Loucy (cell line): Measurements from ENCODE around the gene BHLHE40.

Experiments used
- H2AFZ ChIP-seq: fragments of 200-600 bp; sonication (generic); 2 replicates; pipeline ENCODE4 v1.6.0; 2016; ENCODE audit warnings: antibody characterized with exemption, mild to moderate bottlenecking, low read length, moderate library complexity
- H3F3A ChIP-seq: fragments of 200-600 bp; 2 replicates; pipeline ENCODE4 v1.6.0; 2016; ENCODE audit warnings: antibody characterized with exemption, low read depth, mild to moderate bottlenecking
- H3K27me3 ChIP-seq: fragments of 200-600 bp; sonication (generic); 2 replicates; pipeline ENCODE4 v1.6.1; 2014; ENCODE audit warnings: low read length, mild to moderate bottlenecking; ENCODE audit not compliant: insufficient read depth, poor library complexity, severe bottlenecking
- H3K36me3 ChIP-seq: fragments of 200-600 bp; sonication (generic); 2 replicates; pipeline ENCODE4 v1.6.1; 2016; ENCODE audit warnings: low read length; ENCODE audit not compliant: insufficient read depth
- H3K4me1 ChIP-seq: fragments of 200-600 bp; sonication (generic); 2 replicates; pipeline ENCODE4 v1.5.1; 2014; ENCODE audit warnings: low read length, mild to moderate bottlenecking; ENCODE audit not compliant: insufficient read depth, poor library complexity, severe bottlenecking
- H3K4me2 ChIP-seq: fragments of 200-600 bp; sonication (generic); 2 replicates; pipeline ENCODE4 v1.6.0; 2014; ENCODE audit warnings: antibody characterized with exemption, low read length, low read depth, mild to moderate bottlenecking; ENCODE audit not compliant: poor library complexity, severe bottlenecking
- H3K4me3 ChIP-seq: fragments of 200-600 bp; sonication (generic); 2 replicates; pipeline ENCODE4 v1.5.1; 2014; ENCODE audit warnings: low read length, mild to moderate bottlenecking, mixed read lengths; ENCODE audit not compliant: poor library complexity, severe bottlenecking
- H3K79me2 ChIP-seq: fragments of 200-600 bp; sonication (generic); 2 replicates; pipeline ENCODE4 v1.6.1; 2014; ENCODE audit warnings: low read length; ENCODE audit not compliant: insufficient read depth
- H3K9ac ChIP-seq: fragments of 200-600 bp; sonication (generic); 2 replicates; pipeline ENCODE4 v1.6.0; 2014; ENCODE audit warnings: mild to moderate bottlenecking, low read depth, low read length, moderate library complexity; ENCODE audit not compliant: poor library complexity, severe bottlenecking
- H3K9me2 ChIP-seq: fragments of 200-600 bp; sonication (generic); replicated peaks from 2 replicates; pipeline ENCODE4 v1.6.1; 2016; ENCODE audit warnings: low read depth, low read length, mixed read lengths
- H3K9me3 ChIP-seq: fragments of 200-600 bp; sonication (generic); 2 replicates; pipeline ENCODE4 v1.6.1; 2014; ENCODE audit warnings: mild to moderate bottlenecking, antibody characterized with exemption, low read length, low read depth; ENCODE audit not compliant: insufficient read depth
- H4K20me1 ChIP-seq: fragments of 200-600 bp; sonication (generic); 2 replicates; pipeline ENCODE4 v1.6.0; 2014; ENCODE audit warnings: antibody characterized with exemption, low read length, mild to moderate bottlenecking; ENCODE audit not compliant: insufficient read depth, poor library complexity, severe bottlenecking
- EZH2phosphoT487 ChIP-seq: fragments of 200-600 bp; IDR thresholded peaks from 2 replicates; pipeline ENCODE4 v1.6.1; 2018; ENCODE audit warnings: antibody characterized with exemption, mild to moderate bottlenecking, moderate library complexity, borderline replicate concordance
- TF ChIP-seq, protein P1 (sequence below): fragments of 200-600 bp; sonication (generic); conservative IDR thresholded peaks from 2 replicates; pipeline ENCODE4 v1.5.1; 2014; ENCODE audit warnings: mild to moderate bottlenecking, antibody characterized with exemption, low read length

Gene BHLHE40

GRCh38 chr3:4986175-4986781 is 7.0 kb downstream of the BHLHE40 start:
- Histone ChIP-seq H3K9me3 (no peaks in the 10 kb centered on the region), H3K4me3 (peak overlapping the region; percentile 78), H3K27me3 (no peaks in the 10 kb centered on the region), H3K36me3 (peaks cover 20% of the 10 kb centered on the region; the same call in 1 of the 2 replicates), H3K79me2 (peaks cover 49% of the 10 kb centered on the region), H2AFZ (peak overlapping the region; percentile 75), H4K20me1 (peaks cover 29% of the 10 kb centered on the region), H3K9me2 (no peaks in the 10 kb centered on the region), H3K4me1 (peaks cover 56% of the 10 kb centered on the region), H3K4me2 (peak overlapping the region; percentile 80), H3F3A (peaks cover 12% of the 10 kb centered on the region), H3K9ac (peak overlapping the region; percentile 75)
- TF ChIP-seq EZH2phosphoT487: no peak
- TF ChIP-seq, protein P1, sequence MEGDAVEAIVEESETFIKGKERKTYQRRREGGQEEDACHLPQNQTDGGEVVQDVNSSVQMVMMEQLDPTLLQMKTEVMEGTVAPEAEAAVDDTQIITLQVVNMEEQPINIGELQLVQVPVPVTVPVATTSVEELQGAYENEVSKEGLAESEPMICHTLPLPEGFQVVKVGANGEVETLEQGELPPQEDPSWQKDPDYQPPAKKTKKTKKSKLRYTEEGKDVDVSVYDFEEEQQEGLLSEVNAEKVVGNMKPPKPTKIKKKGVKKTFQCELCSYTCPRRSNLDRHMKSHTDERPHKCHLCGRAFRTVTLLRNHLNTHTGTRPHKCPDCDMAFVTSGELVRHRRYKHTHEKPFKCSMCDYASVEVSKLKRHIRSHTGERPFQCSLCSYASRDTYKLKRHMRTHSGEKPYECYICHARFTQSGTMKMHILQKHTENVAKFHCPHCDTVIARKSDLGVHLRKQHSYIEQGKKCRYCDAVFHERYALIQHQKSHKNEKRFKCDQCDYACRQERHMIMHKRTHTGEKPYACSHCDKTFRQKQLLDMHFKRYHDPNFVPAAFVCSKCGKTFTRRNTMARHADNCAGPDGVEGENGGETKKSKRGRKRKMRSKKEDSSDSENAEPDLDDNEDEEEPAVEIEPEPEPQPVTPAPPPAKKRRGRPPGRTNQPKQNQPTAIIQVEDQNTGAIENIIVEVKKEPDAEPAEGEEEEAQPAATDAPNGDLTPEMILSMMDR: no peak

- Histone ChIP-seq H2AFZ (peak overlapping the region; percentile 75), H3K36me3 (peaks cover 14% of the 10 kb centered on the region; the same call in 1 of the 2 replicates), H3K79me2 (peaks cover 42% of the 10 kb centered on the region), H3K27me3 (no peaks in the 10 kb centered on the region), H3F3A (peaks cover 12% of the 10 kb centered on the region), H3K4me2 (peak overlapping the region; percentile 80), H3K9me2 (no peaks in the 10 kb centered on the region), H3K9ac (peak overlapping the region; percentile 75), H3K4me1 (peaks cover 54% of the 10 kb centered on the region), H3K9me3 (no peaks in the 10 kb centered on the region), H4K20me1 (peaks cover 23% of the 10 kb centered on the region), H3K4me3 (peak overlapping the region; percentile 78)
- TF ChIP-seq, protein P1: no peak
- TF ChIP-seq EZH2phosphoT487: no peak
Observed at GRCh38 chr3:4986782-4987537, 7.7 kb downstream of the BHLHE40 start.

DNA sequence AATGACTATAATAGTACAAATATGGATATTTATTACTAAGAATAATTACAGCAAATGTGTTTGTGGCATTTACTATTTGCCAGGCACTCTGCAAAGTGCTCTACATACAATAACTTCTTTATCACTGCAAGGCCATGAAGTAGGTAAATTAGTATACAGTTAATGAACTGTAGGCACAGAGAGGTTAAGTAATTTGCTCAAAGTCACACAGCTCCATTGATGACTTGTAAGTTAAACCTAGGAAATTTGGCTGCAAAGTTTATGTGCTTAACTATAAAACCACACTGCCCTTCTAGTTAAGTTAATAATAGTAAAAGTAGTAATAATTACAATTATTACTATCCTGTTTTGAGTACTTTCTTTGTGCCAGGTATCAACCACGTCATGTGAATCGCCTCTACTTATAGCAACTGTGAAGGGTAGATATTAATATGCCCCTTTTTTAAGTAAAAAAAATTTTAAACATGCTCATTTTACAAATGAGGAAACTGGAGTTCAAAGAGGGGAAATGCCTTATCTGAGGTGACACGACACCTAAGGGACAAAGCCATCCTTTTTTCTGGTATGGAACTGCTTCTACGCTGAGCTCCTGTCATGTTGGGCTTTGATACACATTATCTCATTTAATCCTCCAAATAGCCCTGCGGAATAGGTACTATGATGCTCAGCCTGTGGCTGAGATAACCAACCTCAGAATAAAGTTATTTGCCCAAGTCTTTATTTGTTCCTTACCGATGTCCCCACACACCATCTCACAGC is 8.5 kb downstream of the BHLHE40 start:
- Histone ChIP-seq H3F3A (peaks cover 12% of the 10 kb centered on the region), H4K20me1 (peaks cover 17% of the 10 kb centered on the region), H3K4me2 (peak overlapping the region; percentile 80), H3K27me3 (no peaks in the 10 kb centered on the region), H3K9me2 (no peaks in the 10 kb centered on the region), H3K4me1 (peaks cover 51% of the 10 kb centered on the region), H3K36me3 (peaks cover 12% of the 10 kb centered on the region; the same call in 1 of the 2 replicates), H3K4me3 (peak overlapping the region; percentile 78), H3K9me3 (no peaks in the 10 kb centered on the region), H2AFZ (peak overlapping the region; percentile 75; the same call in 1 of the 2 replicates), H3K9ac (peak overlapping the region; percentile 75), H3K79me2 (peaks cover 34% of the 10 kb centered on the region; the same call in 1 of the 2 replicates)
- TF ChIP-seq, protein P1: no peak
- TF ChIP-seq EZH2phosphoT487: no peak
